ENCODE results near the gene CNTFR.

The CNTFR gene

GRCh38 chr9:34550681-34551270 is 38.7 kb downstream of the CNTFR start:
- H3K4ac ChIP-seq (ENCODE audit: low read depth in 1 of 2, low read length in 2 of 2), result no peak overlapping the region
- H3K9ac ChIP-seq (ENCODE audit: low read length), result no peak overlapping the region
- H3K27ac ChIP-seq (ENCODE audit: low read length, poor library complexity, severe bottlenecking), result no peak overlapping the region
- H3K27me3 ChIP-seq (ENCODE audit: control insufficient read depth in 1 of 2, insufficient read depth in 1 of 2, low read length in 2 of 2), result peaks cover 45 to 48% of the 10 kb centered on the region in 2 experiments
- WGBS, result 80% methylated on average over 4 of the region's 5 CpGs
- H4K8ac ChIP-seq (ENCODE audit: low read length), result no peak overlapping the region
- no peaks in the 10 kb centered on the region for H3K36me3 ChIP-seq (ENCODE audit: control insufficient read depth in 1 of 2, insufficient read depth in 2 of 2, low read depth in 1 of 2, low read length in 2 of 2)
- no peak overlapping the region for H2BK15ac ChIP-seq (ENCODE audit: low read depth, poor library complexity, severe bottlenecking)
- no peaks in the 10 kb centered on the region for H3K79me1 ChIP-seq (replicated peaks; ENCODE audit: low read length, poor library complexity, severe bottlenecking)
- no peak overlapping the region for H3K4me3 ChIP-seq (ENCODE audit: insufficient read depth in 1 of 2, low read depth in 1 of 2, low read length in 2 of 2)
- H2AK5ac ChIP-seq (ENCODE audit: low read length, severe bottlenecking), result no peak overlapping the region
- H3K23ac ChIP-seq (ENCODE audit: low read length in 2 of 2), result no peak overlapping the region
- no peak overlapping the region for H3K4me2 ChIP-seq (ENCODE audit: low read length, poor library complexity, severe bottlenecking)
- H3K14ac ChIP-seq (ENCODE audit: low read length in 2 of 2), result no peak overlapping the region
- no peak overlapping the region for H2BK12ac ChIP-seq (ENCODE audit: low read length in 2 of 2)
- peaks cover 4% of the 10 kb centered on the region for H3K4me1 ChIP-seq (ENCODE audit: control insufficient read depth, insufficient read depth, low read depth, low read length)
- no peak overlapping the region for H2AFZ ChIP-seq (ENCODE audit: low read depth, low read length)
- H3K18ac ChIP-seq (ENCODE audit: low read depth in 1 of 2, low read length in 2 of 2), result no peak overlapping the region
- no peaks in the 10 kb centered on the region for H3K9me3 ChIP-seq (ENCODE audit: control insufficient read depth, low read length)
- no peak for DNase-seq
- H4K91ac ChIP-seq (ENCODE audit: low read length), result no peak overlapping the region
- H2BK5ac ChIP-seq (ENCODE audit: low read depth, low read length, poor library complexity, severe bottlenecking), result no peak overlapping the region
- H2BK120ac ChIP-seq (ENCODE audit: low read depth, low read length), result no peak overlapping the region

GRCh38 chr9:34550016-34550680 is 39.4 kb downstream of the CNTFR start:
- no peak overlapping the region for H2BK120ac ChIP-seq (ENCODE audit: low read depth, low read length)
- no peak overlapping the region for H3K14ac ChIP-seq (ENCODE audit: low read length in 2 of 2)
- H3K36me3 ChIP-seq (ENCODE audit: control insufficient read depth in 1 of 2, insufficient read depth in 2 of 2, low read depth in 1 of 2, low read length in 2 of 2), result no peaks in the 10 kb centered on the region
- no peak overlapping the region for H3K4me2 ChIP-seq (ENCODE audit: low read length, poor library complexity, severe bottlenecking)
- H2AK5ac ChIP-seq (ENCODE audit: low read length, severe bottlenecking), result no peak overlapping the region
- H2BK12ac ChIP-seq (ENCODE audit: low read length in 2 of 2), result no peak overlapping the region
- peaks cover 49 to 51% of the 10 kb centered on the region in 2 experiments for H3K27me3 ChIP-seq (ENCODE audit: control insufficient read depth in 1 of 2, insufficient read depth in 1 of 2, low read length in 2 of 2)
- no peak overlapping the region for H4K8ac ChIP-seq (ENCODE audit: low read length)
- H2BK15ac ChIP-seq (ENCODE audit: low read depth, poor library complexity, severe bottlenecking), result no peak overlapping the region
- peaks cover 4% of the 10 kb centered on the region for H3K4me1 ChIP-seq (ENCODE audit: control insufficient read depth, insufficient read depth, low read depth, low read length)
- H3K4ac ChIP-seq (ENCODE audit: low read depth in 1 of 2, low read length in 2 of 2), result no peak overlapping the region
- H2BK5ac ChIP-seq (ENCODE audit: low read depth, low read length, poor library complexity, severe bottlenecking), result no peak overlapping the region
- H2AFZ ChIP-seq (ENCODE audit: low read depth, low read length), result no peak overlapping the region
- no peaks in the 10 kb centered on the region for H3K9me3 ChIP-seq (ENCODE audit: control insufficient read depth, low read length)
- 85% methylated on average over 12 of the region's 12 CpGs for WGBS
- H3K27ac ChIP-seq (ENCODE audit: low read length, poor library complexity, severe bottlenecking), result no peak overlapping the region
- H4K91ac ChIP-seq (ENCODE audit: low read length), result no peak overlapping the region
- no peak overlapping the region for H3K18ac ChIP-seq (ENCODE audit: low read depth in 1 of 2, low read length in 2 of 2)
- DNase-seq, result no peak
- H3K23ac ChIP-seq (ENCODE audit: low read length in 2 of 2), result no peak overlapping the region
- no peaks in the 10 kb centered on the region for H3K79me1 ChIP-seq (replicated peaks; ENCODE audit: low read length, poor library complexity, severe bottlenecking)
- H3K9ac ChIP-seq (ENCODE audit: low read length), result no peak overlapping the region
- H3K4me3 ChIP-seq (ENCODE audit: insufficient read depth in 1 of 2, low read depth in 1 of 2, low read length in 2 of 2), result no peak overlapping the region

- Histone ChIP-seq H3K23ac (ENCODE audit: low read length in 2 of 2) (no peak overlapping the region), H3K4me2 (ENCODE audit: low read length, poor library complexity, severe bottlenecking) (no peak overlapping the region), H3K4me1 (ENCODE audit: control insufficient read depth, insufficient read depth, low read depth, low read length) (peaks cover 2% of the 10 kb centered on the region), H3K9me3 (ENCODE audit: control insufficient read depth, low read length) (no peaks in the 10 kb centered on the region), H3K36me3 (ENCODE audit: control insufficient read depth in 1 of 2, insufficient read depth in 2 of 2, low read depth in 1 of 2, low read length in 2 of 2) (no peaks in the 10 kb centered on the region), H2AFZ (ENCODE audit: low read depth, low read length) (no peak overlapping the region), H4K8ac (ENCODE audit: low read length) (no peak overlapping the region), H2BK120ac (ENCODE audit: low read depth, low read length) (no peak overlapping the region), H2BK12ac (ENCODE audit: low read length in 2 of 2) (no peak overlapping the region), H3K27me3 (ENCODE audit: control insufficient read depth in 1 of 2, insufficient read depth in 1 of 2, low read length in 2 of 2) (peaks cover 51 to 58% of the 10 kb centered on the region in 2 experiments), H3K14ac (ENCODE audit: low read length in 2 of 2) (no peak overlapping the region), H3K27ac (ENCODE audit: low read length, poor library complexity, severe bottlenecking) (no peak overlapping the region), H3K4me3 (ENCODE audit: insufficient read depth in 1 of 2, low read depth in 1 of 2, low read length in 2 of 2) (no peak overlapping the region), H2AK5ac (ENCODE audit: low read length, severe bottlenecking) (no peak overlapping the region), H3K18ac (ENCODE audit: low read depth in 1 of 2, low read length in 2 of 2) (no peak overlapping the region), H4K91ac (ENCODE audit: low read length) (no peak overlapping the region), H3K79me1 (replicated peaks; ENCODE audit: low read length, poor library complexity, severe bottlenecking) (no peaks in the 10 kb centered on the region), H2BK5ac (ENCODE audit: low read depth, low read length, poor library complexity, severe bottlenecking) (no peak overlapping the region), H2BK15ac (ENCODE audit: low read depth, poor library complexity, severe bottlenecking) (no peak overlapping the region), H3K9ac (ENCODE audit: low read length) (no peak overlapping the region), H3K4ac (ENCODE audit: low read depth in 1 of 2, low read length in 2 of 2) (no peak overlapping the region)
- no peak for DNase-seq
- WGBS, result 81% methylated on average over 5 of the region's 5 CpGs
These were observed 40.2 kb downstream of the CNTFR start for GRCh38 chr9:34549407-34549732.

GRCh38 chr9:34547960-34548611 is 41.4 kb downstream of the CNTFR start:
- no peak overlapping the region for H2AK5ac ChIP-seq (ENCODE audit: low read length, severe bottlenecking)
- no peak overlapping the region for H3K23ac ChIP-seq (ENCODE audit: low read length in 2 of 2)
- WGBS, result 20% methylated on average over 13 of the region's 13 CpGs
- DNase-seq, result peak; percentile 72
- H2BK12ac ChIP-seq (ENCODE audit: low read length in 2 of 2), result no peak overlapping the region
- H3K4me1 ChIP-seq (ENCODE audit: control insufficient read depth, insufficient read depth, low read depth, low read length), result peaks cover 2% of the 10 kb centered on the region
- H3K79me1 ChIP-seq (replicated peaks; ENCODE audit: low read length, poor library complexity, severe bottlenecking), result no peaks in the 10 kb centered on the region
- no peak overlapping the region for H4K91ac ChIP-seq (ENCODE audit: low read length)
- peaks cover 44 to 53% of the 10 kb centered on the region in 2 experiments for H3K27me3 ChIP-seq (ENCODE audit: control insufficient read depth in 1 of 2, insufficient read depth in 1 of 2, low read length in 2 of 2)
- H3K4ac ChIP-seq (ENCODE audit: low read depth in 1 of 2, low read length in 2 of 2), result no peak overlapping the region
- H3K9me3 ChIP-seq (ENCODE audit: control insufficient read depth, low read length), result no peaks in the 10 kb centered on the region
- H3K4me2 ChIP-seq (ENCODE audit: low read length, poor library complexity, severe bottlenecking), result no peak overlapping the region
- no peaks in the 10 kb centered on the region for H3K36me3 ChIP-seq (ENCODE audit: control insufficient read depth in 1 of 2, insufficient read depth in 2 of 2, low read depth in 1 of 2, low read length in 2 of 2)
- no peak overlapping the region for H2BK5ac ChIP-seq (ENCODE audit: low read depth, low read length, poor library complexity, severe bottlenecking)
- H4K8ac ChIP-seq (ENCODE audit: low read length), result no peak overlapping the region
- no peak overlapping the region for H3K14ac ChIP-seq (ENCODE audit: low read length in 2 of 2)
- H2BK120ac ChIP-seq (ENCODE audit: low read depth, low read length), result no peak overlapping the region
- H2BK15ac ChIP-seq (ENCODE audit: low read depth, poor library complexity, severe bottlenecking), result no peak overlapping the region
- no peak overlapping the region for H3K4me3 ChIP-seq (ENCODE audit: insufficient read depth in 1 of 2, low read depth in 1 of 2, low read length in 2 of 2)
- no peak overlapping the region for H3K9ac ChIP-seq (ENCODE audit: low read length)
- H3K18ac ChIP-seq (ENCODE audit: low read depth in 1 of 2, low read length in 2 of 2), result no peak overlapping the region
- H3K27ac ChIP-seq (ENCODE audit: low read length, poor library complexity, severe bottlenecking), result no peak overlapping the region
- H2AFZ ChIP-seq (ENCODE audit: low read depth, low read length), result no peak overlapping the region

Measured in mesenchymal stem cell (in vitro differentiated cells and primary cell).